Fibroblast of the aortic adventitia (primary cell): ENCODE measurements around the gene BCORL1. TPM values are rescaled to one million over a fixed set of nuclear protein-coding genes. Genes with fewer than 3 reads are reported as not detected.

Source experiments
- DNase-seq: peaks from one replicate; pipeline ENCODE4 v3.0.0-alpha.2; 2010; ENCODE audit warnings: low read depth
- H3K4me3 ChIP-seq: 2 replicates; pipeline ENCODE4 v1.5.1; 2011; ENCODE audit warnings: low read depth, mild to moderate bottlenecking, control low read depth, low read length, moderate library complexity
- total RNA-seq: library from RNA; depleted of rRNA; stranded (reverse); fragments of >200 nt; gene quantifications from 2 replicates; pipeline ENCODE4 v1.2.3, GENCODE V29; 2012; ENCODE audit warnings: low replicate concordance
- TF ChIP-seq, protein P1 (sequence below): IDR thresholded peaks from 2 replicates; pipeline ENCODE4 v1.5.1; 2011; ENCODE audit warnings: mild to moderate bottlenecking, low read length, control low read depth, inconsistent platforms; ENCODE audit not compliant: insufficient read depth

BCORL1 gene, protein sequence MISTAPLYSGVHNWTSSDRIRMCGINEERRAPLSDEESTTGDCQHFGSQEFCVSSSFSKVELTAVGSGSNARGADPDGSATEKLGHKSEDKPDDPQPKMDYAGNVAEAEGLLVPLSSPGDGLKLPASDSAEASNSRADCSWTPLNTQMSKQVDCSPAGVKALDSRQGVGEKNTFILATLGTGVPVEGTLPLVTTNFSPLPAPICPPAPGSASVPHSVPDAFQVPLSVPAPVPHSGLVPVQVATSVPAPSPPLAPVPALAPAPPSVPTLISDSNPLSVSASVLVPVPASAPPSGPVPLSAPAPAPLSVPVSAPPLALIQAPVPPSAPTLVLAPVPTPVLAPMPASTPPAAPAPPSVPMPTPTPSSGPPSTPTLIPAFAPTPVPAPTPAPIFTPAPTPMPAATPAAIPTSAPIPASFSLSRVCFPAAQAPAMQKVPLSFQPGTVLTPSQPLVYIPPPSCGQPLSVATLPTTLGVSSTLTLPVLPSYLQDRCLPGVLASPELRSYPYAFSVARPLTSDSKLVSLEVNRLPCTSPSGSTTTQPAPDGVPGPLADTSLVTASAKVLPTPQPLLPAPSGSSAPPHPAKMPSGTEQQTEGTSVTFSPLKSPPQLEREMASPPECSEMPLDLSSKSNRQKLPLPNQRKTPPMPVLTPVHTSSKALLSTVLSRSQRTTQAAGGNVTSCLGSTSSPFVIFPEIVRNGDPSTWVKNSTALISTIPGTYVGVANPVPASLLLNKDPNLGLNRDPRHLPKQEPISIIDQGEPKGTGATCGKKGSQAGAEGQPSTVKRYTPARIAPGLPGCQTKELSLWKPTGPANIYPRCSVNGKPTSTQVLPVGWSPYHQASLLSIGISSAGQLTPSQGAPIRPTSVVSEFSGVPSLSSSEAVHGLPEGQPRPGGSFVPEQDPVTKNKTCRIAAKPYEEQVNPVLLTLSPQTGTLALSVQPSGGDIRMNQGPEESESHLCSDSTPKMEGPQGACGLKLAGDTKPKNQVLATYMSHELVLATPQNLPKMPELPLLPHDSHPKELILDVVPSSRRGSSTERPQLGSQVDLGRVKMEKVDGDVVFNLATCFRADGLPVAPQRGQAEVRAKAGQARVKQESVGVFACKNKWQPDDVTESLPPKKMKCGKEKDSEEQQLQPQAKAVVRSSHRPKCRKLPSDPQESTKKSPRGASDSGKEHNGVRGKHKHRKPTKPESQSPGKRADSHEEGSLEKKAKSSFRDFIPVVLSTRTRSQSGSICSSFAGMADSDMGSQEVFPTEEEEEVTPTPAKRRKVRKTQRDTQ (N-terminal part only)
- total RNA-seq: 0.49 and 1.9 TPM in 2 replicates

- TF ChIP-seq, protein P1, sequence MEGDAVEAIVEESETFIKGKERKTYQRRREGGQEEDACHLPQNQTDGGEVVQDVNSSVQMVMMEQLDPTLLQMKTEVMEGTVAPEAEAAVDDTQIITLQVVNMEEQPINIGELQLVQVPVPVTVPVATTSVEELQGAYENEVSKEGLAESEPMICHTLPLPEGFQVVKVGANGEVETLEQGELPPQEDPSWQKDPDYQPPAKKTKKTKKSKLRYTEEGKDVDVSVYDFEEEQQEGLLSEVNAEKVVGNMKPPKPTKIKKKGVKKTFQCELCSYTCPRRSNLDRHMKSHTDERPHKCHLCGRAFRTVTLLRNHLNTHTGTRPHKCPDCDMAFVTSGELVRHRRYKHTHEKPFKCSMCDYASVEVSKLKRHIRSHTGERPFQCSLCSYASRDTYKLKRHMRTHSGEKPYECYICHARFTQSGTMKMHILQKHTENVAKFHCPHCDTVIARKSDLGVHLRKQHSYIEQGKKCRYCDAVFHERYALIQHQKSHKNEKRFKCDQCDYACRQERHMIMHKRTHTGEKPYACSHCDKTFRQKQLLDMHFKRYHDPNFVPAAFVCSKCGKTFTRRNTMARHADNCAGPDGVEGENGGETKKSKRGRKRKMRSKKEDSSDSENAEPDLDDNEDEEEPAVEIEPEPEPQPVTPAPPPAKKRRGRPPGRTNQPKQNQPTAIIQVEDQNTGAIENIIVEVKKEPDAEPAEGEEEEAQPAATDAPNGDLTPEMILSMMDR: no peak
- peak; percentile 91 for DNase-seq
- H3K4me3 ChIP-seq: peak within 1 kb of the TSS; percentile 66
These were observed at the start of gene BCORL1 for GRCh38 chrX:129982300-129983251. BCORL1 (plus strand) TSS chrX:129982635; CDS start chrX:130005232, 22,597 bp downstream.

DNA sequence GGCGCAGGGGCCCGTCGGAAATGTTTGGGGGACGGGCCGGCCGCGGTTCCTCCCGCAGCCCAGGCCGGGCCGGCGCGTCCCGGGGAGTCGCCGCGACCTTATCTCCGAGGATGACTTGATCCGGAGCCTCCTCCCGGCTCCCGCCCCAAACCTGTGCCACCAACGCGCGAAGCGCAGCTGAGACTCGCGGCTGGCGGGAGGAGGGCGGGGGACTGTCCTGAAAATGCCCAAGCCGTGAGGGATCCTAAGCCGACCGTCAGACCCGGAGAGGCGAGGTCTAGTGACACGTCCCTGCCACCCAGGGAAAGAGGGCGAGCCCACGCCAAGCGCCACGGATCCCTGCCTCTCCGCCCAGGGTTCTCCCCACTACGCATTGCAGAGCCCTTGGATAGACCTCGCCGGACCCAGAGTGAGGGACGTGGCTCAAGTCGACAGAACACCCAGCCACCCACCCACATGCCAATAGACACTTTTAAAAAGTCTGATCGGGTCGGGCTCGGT is 49.6 kb upstream of the BCORL1 start:
- DNase-seq: no peak
- TF ChIP-seq, protein P1: no peak
- H3K4me3 ChIP-seq: peak overlapping the region; percentile 41

DNA sequence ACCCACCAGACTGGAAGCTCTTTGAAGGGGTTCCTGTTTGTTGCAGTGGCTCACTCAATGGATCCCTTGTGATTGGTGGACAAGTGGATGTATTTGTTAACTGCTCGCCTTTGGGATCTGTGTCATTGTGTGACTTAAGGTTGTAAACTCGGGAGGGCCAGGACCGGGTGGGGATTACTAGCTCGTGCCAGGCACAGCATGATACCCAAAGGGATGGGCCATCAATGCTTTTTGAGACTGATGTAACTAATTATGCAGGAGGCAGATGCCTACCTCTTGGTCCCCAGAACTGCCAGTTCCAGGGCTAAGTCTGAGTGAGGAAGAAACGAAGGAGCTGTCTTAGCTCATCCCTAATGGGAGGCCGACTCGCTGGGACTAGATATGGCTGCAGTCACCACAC is 48.7 kb upstream of the BCORL1 start:
- no peak for DNase-seq
- H3K4me3 ChIP-seq: no peak overlapping the region

DNA sequence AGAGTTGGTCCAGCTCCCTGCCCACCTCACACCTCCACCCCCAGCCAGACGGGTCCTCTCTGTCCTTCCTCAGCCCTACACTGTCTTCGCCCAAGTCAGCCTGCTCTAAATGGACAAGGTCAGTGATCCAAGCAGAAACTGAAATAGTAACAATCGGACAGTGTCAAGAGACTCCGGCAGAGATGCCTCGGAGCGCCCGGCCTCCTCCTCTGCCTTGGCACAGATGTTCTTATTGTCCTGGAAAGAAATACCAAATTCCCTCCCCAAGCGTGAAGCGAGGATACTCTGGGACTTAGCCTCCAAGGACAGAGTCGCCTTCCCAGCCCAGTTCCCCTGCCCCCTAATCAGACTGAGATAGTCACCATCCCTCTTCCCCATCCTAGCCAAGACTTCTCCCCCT is 48.0 kb upstream of the BCORL1 start:
- DNase-seq: no peak
- TF ChIP-seq, protein P1: no peak
- H3K4me3 ChIP-seq: no peak overlapping the region

More for the DNA sequence above, 48.7 kb upstream of the BCORL1 start:
- TF ChIP-seq, protein P1: no peak

GRCh38 chrX:129934952-129935351 is 47.5 kb upstream of the BCORL1 start:
- TF ChIP-seq, protein P1: no peak
- no peak overlapping the region for H3K4me3 ChIP-seq
- DNase-seq: no peak
